NK-92 treated with Interleukin-12 subunit alpha and Interleukin-12 subunit beta, amount 100 ng/mL, for 24 hours (cell line): Measurements from ENCODE around the gene CLDN3.
"Not testable (repeated sequence)": the region's sequence is repeated elsewhere in the genome, so short reads cannot be mapped to it uniquely, and the experiment has no call there.

ENCODE experiments used
- DNase-seq: peaks from one replicate; lab custom pipeline; 2025; lab: John Stamatoyannopoulos, UW

CLDN3 gene, protein sequence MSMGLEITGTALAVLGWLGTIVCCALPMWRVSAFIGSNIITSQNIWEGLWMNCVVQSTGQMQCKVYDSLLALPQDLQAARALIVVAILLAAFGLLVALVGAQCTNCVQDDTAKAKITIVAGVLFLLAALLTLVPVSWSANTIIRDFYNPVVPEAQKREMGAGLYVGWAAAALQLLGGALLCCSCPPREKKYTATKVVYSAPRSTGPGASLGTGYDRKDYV

DNA sequence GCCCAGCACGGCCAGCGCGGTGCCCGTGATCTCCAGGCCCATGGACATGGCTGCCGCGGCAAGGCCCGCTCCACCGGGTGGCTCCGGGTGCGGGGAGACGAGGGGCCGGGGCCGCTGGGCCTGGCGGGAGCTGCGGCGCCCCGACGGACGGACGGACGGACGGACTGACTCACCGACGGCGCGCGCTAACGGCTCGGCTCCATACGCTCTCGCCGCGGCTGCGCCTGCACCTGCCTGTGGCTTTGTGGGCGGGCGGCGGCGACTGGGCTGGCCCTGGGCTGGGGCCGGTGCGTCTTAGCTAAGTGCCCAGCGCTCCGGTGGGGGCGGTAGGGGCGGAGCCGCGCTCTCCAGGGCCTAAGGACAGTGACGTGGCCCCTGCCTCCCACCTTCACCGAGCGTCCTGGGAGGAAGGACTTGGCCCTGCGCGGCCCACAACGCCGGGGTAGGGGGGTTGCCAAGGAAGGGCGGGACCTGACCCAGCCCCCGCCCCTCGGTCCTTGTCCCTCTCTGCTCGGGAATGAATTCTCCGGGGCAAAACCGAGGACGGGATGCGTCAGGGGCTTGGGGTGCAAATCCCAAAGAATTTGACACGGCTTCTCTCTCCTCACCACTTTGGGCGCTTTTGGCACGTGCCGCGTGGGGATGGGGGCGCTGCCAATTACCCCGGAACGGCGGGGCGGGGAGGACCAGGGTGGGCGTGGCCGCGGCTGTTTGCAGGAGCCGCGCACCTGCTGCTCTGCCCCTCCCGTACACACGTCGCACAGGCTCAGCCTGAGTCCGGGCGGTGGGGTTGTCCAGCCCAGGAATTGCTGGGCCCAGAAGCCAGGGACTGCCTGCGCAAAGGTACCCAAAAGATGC, at the start of gene CLDN3:
Gene CLDN3 (minus strand): TSS at position 269 of the 858 bp plus-strand sequence. CDS start 221 bp downstream, at position 48.
- no peak for DNase-seq

DNA sequence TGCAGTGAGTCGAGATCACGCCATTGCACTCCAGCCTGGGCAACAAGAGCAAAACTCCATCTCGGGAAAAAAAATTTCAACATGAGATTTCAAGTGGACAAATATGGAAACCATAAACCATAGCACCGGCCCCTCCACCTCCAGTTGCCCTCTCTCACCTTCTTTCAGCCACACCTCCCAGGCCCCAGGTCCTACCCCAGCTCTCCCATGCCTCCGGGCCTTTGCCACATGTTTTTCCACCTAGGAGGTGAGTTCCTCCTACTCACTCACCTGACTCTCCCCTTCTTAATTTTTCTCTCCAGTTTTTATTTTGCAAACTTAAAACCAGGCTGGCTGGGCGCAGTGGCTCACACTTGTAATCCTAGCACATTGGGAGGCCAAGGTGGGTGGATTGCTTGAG, 47.1 kb upstream of the CLDN3 start:
- no peak for DNase-seq

DNA sequence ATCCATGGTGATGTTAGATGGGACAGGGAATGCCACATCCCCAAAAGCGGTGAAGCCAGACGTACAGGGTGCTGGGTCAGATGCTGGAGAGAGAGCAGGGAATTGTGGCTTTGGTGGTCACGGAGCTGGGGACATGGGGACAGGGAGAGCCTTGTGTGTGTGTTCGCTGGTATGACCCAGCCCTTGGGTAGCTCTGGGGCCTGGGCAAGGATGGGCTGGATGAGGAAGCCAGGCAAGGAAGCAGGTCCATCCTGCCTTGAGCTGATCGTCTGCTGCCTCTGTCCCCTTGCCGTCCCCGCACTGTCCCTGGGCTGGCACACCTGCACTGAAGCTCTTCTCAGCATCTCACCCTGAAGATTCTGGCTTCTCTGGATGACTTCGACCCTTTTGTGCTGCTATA, 45.4 kb upstream of the CLDN3 start:
- DNase-seq: no peak

- no peak for DNase-seq
Measured at GRCh38 chr7:73812996-73813395, 42.9 kb upstream of the CLDN3 start.

DNA sequence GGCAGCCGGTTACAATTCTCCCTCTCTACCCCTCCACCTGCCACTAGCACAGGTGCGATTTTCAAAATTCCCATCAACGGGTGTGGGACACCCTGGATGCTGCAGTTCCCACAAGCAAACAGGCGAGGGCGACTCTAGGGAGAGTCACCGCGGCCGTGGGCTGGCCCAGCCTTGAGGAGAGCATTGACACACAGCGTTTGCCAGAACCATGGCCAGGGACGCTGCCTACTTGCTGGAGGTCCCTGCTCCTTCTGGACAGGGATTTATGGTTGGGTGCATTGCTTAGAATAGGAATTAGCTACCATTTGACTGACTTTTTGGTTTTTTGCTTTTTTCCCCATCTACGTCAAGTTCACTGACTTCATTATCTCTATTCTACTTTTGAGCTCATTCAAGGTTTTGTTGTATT, 41.7 kb upstream of the CLDN3 start:
- peak; percentile 28 for DNase-seq

DNA sequence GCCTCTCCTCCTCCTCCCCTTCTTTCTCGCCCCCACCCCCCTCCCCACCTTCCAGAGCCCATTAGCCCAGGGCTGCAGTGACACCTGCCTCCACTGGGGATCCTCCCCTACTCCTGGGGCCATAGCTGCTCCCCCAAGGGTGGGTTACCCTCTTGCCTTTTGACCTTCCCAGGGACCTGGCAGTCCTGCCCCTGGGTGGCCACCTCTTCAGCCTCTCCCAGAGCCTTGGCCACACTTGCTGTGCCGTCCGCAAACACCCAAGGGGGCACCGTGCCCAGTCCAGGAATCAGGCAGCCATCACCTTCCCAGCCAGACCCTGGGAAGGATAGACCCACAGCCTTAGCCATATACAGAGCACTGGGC, 40.9 kb upstream of the CLDN3 start:
- no peak for DNase-seq

DNA sequence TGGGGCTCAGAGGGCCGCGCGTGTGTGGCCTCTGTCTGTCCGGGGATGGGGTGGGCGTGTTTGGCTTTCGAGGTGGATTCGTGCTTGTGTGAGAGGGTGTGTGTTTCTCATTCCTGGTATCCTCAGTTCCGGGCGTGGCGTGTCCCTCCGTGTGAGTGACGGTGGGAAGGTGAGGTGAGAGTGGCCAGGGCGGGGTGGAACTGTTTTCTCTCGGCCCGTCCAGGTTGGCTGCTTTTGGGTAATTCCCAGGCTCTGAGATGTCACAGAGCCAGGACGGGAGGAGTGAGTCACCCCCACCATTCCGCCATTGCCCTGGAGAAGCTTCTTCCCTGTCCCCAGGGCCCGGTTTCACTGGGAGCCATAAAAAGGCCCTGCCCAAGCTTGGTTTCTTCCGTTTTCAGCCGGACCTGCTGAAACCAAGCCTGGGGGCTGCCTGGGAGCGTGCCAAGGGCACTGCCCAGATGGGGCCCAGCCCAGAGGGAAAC, 39.4 kb upstream of the CLDN3 start:
- DNase-seq: no peak

GRCh38 chr7:73802459-73802858, 32.4 kb upstream of the CLDN3 start:
- no peak for DNase-seq

DNA sequence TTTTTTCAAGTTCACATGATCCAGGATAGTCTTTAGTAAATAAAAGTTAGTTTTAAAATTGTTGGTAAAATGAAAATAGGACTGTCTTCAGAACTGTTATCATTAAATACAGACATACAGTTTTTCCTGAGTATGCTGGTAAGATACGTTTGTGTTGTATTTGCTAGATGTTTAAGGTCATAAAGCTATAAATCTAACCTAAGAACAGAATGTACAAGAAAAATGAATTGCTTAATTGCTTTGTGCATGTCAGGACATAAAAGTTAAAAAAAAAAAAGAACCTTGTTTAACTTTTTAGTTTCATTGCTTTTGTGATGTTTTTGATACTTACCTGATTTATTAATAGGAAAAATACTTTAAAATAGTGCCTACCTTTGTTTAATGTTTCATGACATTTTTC, 31.5 kb upstream of the CLDN3 start:
- DNase-seq: no peak

- DNase-seq: no peak
Measured at GRCh38 chr7:73799282-73800141, 29.4 kb upstream of the CLDN3 start.

DNA sequence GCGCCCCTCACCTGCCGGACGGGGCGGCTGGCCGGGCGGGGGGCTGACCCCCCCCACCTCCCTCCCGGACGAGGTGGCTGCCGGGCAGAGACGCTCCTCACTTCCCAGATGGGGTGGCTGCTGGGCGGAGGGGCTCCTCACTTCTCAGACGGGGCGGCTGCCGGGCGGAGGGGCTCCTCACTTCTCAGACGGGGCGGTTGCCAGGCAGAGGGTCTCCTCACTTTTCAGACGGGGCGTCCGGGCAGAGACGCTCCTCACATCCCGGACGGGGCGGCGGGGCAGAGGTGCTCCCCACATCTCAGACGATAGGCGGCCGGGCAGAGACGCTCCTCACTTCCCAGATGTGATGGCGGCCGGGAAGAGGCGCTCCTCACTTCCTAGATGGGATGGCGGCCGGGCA, 27.1 kb upstream of the CLDN3 start:
- DNase-seq: not testable (repeated sequence)

- DNase-seq: not testable (repeated sequence)
Measured at GRCh38 chr7:73796656-73797055, 26.6 kb upstream of the CLDN3 start.

- not testable (repeated sequence) for DNase-seq
Measured at GRCh38 chr7:73795188-73795587, 25.1 kb upstream of the CLDN3 start.

DNA sequence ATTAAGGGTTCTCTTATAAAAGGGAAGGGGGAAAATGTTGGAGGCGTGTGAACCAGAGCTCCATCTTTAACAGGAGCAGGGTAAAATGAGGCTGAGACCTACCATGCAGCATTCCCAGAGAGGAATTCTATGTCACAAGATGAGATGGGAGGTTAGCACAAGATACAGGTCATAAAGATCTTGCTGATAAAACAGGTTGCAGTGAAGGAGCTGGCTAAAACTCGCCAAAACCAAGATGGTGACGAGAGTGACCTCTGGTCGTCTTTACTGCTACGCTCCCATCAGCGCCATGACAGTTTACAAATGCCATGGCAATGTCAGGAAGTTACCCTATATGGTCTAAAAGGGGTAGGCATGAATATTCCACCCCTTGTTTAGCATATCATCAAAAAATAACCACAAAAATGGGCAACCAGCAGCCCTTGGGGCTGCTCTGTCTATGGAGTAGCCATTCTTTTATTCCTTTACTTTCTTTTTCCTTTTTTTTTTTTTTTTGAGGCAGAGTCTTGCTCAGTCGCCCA, 21.2 kb upstream of the CLDN3 start:
- DNase-seq: not testable (repeated sequence)

GRCh38 chr7:73789051-73789450, 19.0 kb upstream of the CLDN3 start:
- DNase-seq: no peak

DNA sequence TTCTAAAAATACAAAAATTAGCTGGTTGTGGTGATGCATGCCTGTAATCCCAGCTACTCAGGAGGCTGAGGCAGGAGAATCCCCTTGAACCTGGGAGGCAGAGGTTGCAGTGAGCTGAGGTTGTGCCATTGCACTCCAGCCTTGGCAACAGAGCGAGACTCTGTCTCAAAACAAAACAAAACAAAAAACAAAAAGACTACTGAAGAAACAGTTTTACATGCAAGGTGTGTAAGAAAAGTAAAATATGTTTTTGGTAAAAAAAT, 17.6 kb upstream of the CLDN3 start:
- DNase-seq: not testable (repeated sequence)

- no peak for DNase-seq
Measured at GRCh38 chr7:73786588-73786987, 16.5 kb upstream of the CLDN3 start.

- DNase-seq: no peak
Measured at GRCh38 chr7:73779517-73779916, 9.4 kb upstream of the CLDN3 start.

DNA sequence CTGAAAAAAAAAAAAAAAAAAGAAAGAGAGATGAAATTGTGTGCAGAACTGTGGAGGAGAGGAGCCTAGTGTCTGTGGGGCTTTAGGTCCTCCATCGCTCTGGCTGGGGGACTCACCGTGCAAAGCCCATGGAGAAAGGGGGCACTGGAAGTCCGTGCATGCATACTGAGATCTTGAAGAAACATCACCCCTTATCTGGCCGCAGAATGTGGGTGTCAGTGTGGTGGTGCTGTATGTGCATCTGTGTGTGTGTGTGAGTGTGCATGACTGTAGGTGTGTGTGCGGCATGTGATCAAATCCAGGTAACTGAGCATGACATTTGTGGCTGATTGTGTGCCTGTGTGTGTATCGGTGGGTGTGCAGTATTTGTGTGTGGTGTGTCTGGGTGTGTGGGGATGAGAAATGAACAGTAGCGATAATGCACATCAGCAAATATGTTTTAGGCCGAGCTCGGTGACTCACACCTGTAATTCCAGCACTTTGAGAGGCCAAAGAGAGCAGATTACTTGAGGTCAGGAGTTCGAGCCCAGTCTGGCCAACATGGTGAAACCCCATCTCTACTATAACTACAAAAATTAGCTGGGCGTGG, 8.8 kb upstream of the CLDN3 start:
- no peak for DNase-seq

DNA sequence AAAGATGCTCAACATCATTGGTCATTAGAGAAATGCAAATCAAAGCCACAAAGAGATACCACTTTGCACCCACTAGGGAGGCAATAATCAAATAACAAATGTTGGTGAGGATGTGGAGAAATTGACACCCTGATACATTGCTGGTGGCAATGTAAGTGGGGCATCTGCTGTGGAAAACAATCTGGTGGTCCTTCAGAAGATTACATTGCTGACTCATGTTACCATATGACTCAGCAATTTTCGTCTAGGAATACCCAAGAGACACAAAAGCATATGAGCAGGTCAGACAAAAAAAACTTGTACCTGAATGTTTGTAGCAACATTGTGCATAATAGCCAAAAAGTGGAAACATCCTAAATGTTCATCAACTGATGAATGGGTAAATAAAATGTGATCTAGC, 4.9 kb upstream of the CLDN3 start:
- DNase-seq: no peak

DNA sequence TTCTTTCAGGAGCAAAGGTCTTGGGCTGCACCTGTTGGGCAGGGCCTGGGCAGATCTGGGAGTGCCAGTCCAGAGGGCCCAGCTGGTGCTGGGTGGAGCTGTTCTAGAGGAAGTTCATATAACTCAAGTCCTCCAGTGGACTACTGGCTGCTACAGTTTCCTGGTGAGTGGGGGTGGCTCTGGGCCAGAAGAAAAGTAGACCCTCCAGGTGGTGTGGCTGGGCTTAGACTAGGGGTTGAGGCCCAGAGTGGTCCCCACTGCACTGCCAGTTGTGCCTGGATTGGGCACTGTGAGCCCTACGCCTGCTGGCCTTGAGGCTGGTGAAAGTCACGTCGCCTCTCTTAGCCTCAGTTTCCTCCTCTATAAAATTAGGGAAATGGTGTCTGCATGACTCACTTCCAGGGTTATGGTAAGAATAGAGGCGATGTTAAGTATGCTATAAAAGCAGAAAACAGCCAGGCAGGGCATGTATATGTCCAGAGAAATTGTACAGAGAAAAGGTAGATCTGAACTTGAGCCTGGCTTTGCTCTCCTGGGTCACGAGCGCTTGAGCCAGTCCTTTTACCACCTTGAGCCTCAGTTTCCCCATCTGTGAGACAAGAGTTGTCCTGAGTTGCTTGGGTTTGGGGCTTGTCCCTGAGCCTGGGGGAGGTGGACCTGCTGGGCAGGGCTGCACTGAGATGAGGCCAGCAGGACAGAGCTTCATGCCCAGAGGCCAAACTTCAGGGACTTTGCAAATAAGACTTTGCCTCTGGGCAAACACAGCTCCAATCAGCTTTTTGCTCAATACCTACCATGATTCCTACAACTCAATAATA, 3.8 kb upstream of the CLDN3 start:
- DNase-seq: no peak
